Central memory CD4-positive, alpha-beta T cell (primary cell): Measurements from ENCODE around the gene NACA2.

Source experiments
- DNase-seq: peaks from one replicate; pipeline ENCODE4 v3.0.0; 2022

Gene NACA2

GRCh38 chr17:61543786-61544415, 47.1 kb downstream of the NACA2 start:
- DNase-seq, result no peak

GRCh38 chr17:61542027-61542426, 49.0 kb downstream of the NACA2 start:
- no peak for DNase-seq

GRCh38 chr17:61540874-61541273, 50.1 kb downstream of the NACA2 start:
- DNase-seq, result no peak
